ENCODE measurements around the gene CRYZL1. TPM values are rescaled to one million over a fixed set of nuclear protein-coding genes. Genes with fewer than 3 reads are reported as not detected.

The CRYZL1 gene
- total RNA-seq, 1 experiment from 2014 or later: 43.0 TPM

GRCh38 chr21:33546086-33546485 is 95.5 kb downstream of the CRYZL1 start:
- TF ChIP-seq EGR1 (IDR thresholded peaks at IDR 0.05; ENCODE audit: low read depth) (no peak), CBX3 (IDR thresholded peaks at IDR 0.05; ENCODE audit: low read depth) (no peak), ATF3 (IDR thresholded peaks at IDR 0.05) (no peak), CEBPB (IDR thresholded peaks at IDR 0.05; ENCODE audit: low read depth) (no peak), SRF (IDR thresholded peaks at IDR 0.05; ENCODE audit: low read depth) (no peak), RAD21 (IDR thresholded peaks at IDR 0.05; ENCODE audit: low read depth) (no peak), ZBTB33 (IDR thresholded peaks at IDR 0.05; ENCODE audit: extremely low read depth, insufficient replicate concordance, low read length) (no peak), POLR2AphosphoS5 (IDR thresholded peaks at IDR 0.05; ENCODE audit: low read depth, low read length) (no peak)
- ChIA-PET RAD21 (ENCODE audit: low non-redundant PET in 1 of 2, low total read pairs in 2 of 2, uncharacterized antibody in 2 of 2, unreplicated experiment in 2 of 2) (no interaction called here), POLR2A (no interaction called here), CTCF (no interaction called here)
- DNase-seq (ENCODE audit: low read depth, low spot score) (no peak), ATAC-seq (no peak)
- intact Hi-C loops (cut with micrococcal nuclease): no loop called here
- no peak overlapping the region for H3K4me3 ChIP-seq (replicated peaks in 1 of 2; ENCODE audit: low read depth in 1 of 2, low read length in 2 of 2)
- no peak overlapping the region for H3K4me2 ChIP-seq (ENCODE audit: low read length)
- H3K79me2 ChIP-seq (ENCODE audit: insufficient read depth, low read length): peaks cover 90% of the 10 kb centered on the region
- no TSS peak for BruUV-seq (replicated peaks)
- H2AFZ ChIP-seq (ENCODE audit: low read depth, low read length, poor library complexity, severe bottlenecking): no peak overlapping the region
- H3K4me1 ChIP-seq (ENCODE audit: control insufficient read depth in 1 of 2, insufficient read depth in 2 of 2, low read length in 2 of 2): peaks cover 7 to 11% of the 10 kb centered on the region in 2 experiments
- no peak overlapping the region for H3K27ac ChIP-seq (ENCODE audit: low read depth, low read length)
- H3K9me2 ChIP-seq (ENCODE audit: insufficient read depth): no peaks in the 10 kb centered on the region
- H4K20me1 ChIP-seq (ENCODE audit: insufficient read depth): peaks cover 43% of the 10 kb centered on the region
- H3K27me3 ChIP-seq (ENCODE audit: insufficient read depth, low read length): no peaks in the 10 kb centered on the region
- H3K9ac ChIP-seq (ENCODE audit: low read length): no peak overlapping the region
- no peaks in the 10 kb centered on the region for H3K9me3 ChIP-seq (ENCODE audit: control insufficient read depth in 1 of 2, insufficient read depth in 1 of 2, low read depth in 1 of 2, low read length in 2 of 2)
- peaks cover 35 to 44% of the 10 kb centered on the region in 2 experiments for H3K36me3 ChIP-seq (ENCODE audit: control insufficient read depth in 1 of 2, insufficient read depth in 2 of 2, low read length in 2 of 2)

All from HCT116 (cell line).